IPS-11a (cell line): Measurements from ENCODE around the gene TUBGCP2.
A peak's percentile ranks its signal among the peaks of the same experiment; 100 is the strongest.

Source experiments
- H3K4me3 ChIP-seq: one replicate; pipeline ENCODE4 v1.5.1; 2013; ENCODE audit warnings: low read depth, low read length, control low read depth

The TUBGCP2 gene

GRCh38 chr10:133309100-133309719, 538 bp upstream of the TUBGCP2 start:
- peak overlapping the region; percentile 69 for H3K4me3 ChIP-seq

- H3K4me3 ChIP-seq = peak overlapping the region; percentile 69
Observed at GRCh38 chr10:133307776-133308420, 774 bp downstream of the TUBGCP2 start.

- no peak overlapping the region for H3K4me3 ChIP-seq
Observed at GRCh38 chr10:133306941-133307379, 1.7 kb downstream of the TUBGCP2 start.

- no peak overlapping the region for H3K4me3 ChIP-seq
Observed at GRCh38 chr10:133306097-133306476, 2.6 kb downstream of the TUBGCP2 start.

- no peak overlapping the region for H3K4me3 ChIP-seq
Observed at GRCh38 chr10:133303206-133303605, 5.5 kb downstream of the TUBGCP2 start.

- no peak overlapping the region for H3K4me3 ChIP-seq
Observed at GRCh38 chr10:133302230-133302629, 6.4 kb downstream of the TUBGCP2 start.

- no peak overlapping the region for H3K4me3 ChIP-seq
Observed at GRCh38 chr10:133299738-133300137, 8.9 kb downstream of the TUBGCP2 start.

GRCh38 chr10:133299224-133299623, 9.4 kb downstream of the TUBGCP2 start:
- H3K4me3 ChIP-seq = no peak overlapping the region

GRCh38 chr10:133298466-133298865, 10.2 kb downstream of the TUBGCP2 start:
- no peak overlapping the region for H3K4me3 ChIP-seq

- H3K4me3 ChIP-seq = no peak overlapping the region
Observed at GRCh38 chr10:133297504-133297903, 11.2 kb downstream of the TUBGCP2 start.

GRCh38 chr10:133295426-133296320, 13.0 kb downstream of the TUBGCP2 start:
- H3K4me3 ChIP-seq = no peak overlapping the region

GRCh38 chr10:133294189-133294588, 14.5 kb downstream of the TUBGCP2 start:
- no peak overlapping the region for H3K4me3 ChIP-seq

- H3K4me3 ChIP-seq = no peak overlapping the region
Observed at GRCh38 chr10:133293810-133294119, 14.9 kb downstream of the TUBGCP2 start.

- no peak overlapping the region for H3K4me3 ChIP-seq
Observed at GRCh38 chr10:133292919-133293809, 15.5 kb downstream of the TUBGCP2 start.

GRCh38 chr10:133289761-133290160, 18.9 kb downstream of the TUBGCP2 start:
- no peak overlapping the region for H3K4me3 ChIP-seq

GRCh38 chr10:133287832-133288500, 20.7 kb downstream of the TUBGCP2 start:
- H3K4me3 ChIP-seq = no peak overlapping the region

- no peak overlapping the region for H3K4me3 ChIP-seq
Observed at GRCh38 chr10:133286366-133286765, 22.3 kb downstream of the TUBGCP2 start.

GRCh38 chr10:133285217-133285616, 23.5 kb downstream of the TUBGCP2 start:
- no peak overlapping the region for H3K4me3 ChIP-seq

- no peak overlapping the region for H3K4me3 ChIP-seq
Observed at GRCh38 chr10:133283931-133284330, 24.7 kb downstream of the TUBGCP2 start.

GRCh38 chr10:133282846-133283390, 25.8 kb downstream of the TUBGCP2 start:
- no peak overlapping the region for H3K4me3 ChIP-seq
